GM13976 (cell line): ENCODE results near the gene NWD2.

Source experiments
- DNase-seq: peaks from one replicate; pipeline ENCODE4 v3.0.0; 2012; ENCODE audit warnings: low spot score
- CTCF ChIP-seq: IDR thresholded peaks from 2 replicates; pipeline ENCODE4 v1.5.1; 2012; ENCODE audit warnings: borderline replicate concordance, mild to moderate bottlenecking; ENCODE audit not compliant: insufficient read depth; ENCODE audit errors: extremely low read depth, missing control alignments, control extremely low read depth
- in situ Hi-C: fragments of 300-500 bp; cut with MboI; formaldehyde crosslinking; loops from one replicate; pipeline ENCODE4 v1.12.0; 2022; ENCODE audit warnings: low sequenced_read_pairs, mixed read lengths, inconsistent platforms; ENCODE audit not compliant: unreplicated experiment

Gene NWD2

GRCh38 chr4:37365888-37366287 is 121.3 kb downstream of the NWD2 start:
- no peak for DNase-seq
- in situ Hi-C loops, result no loop called here
- TF ChIP-seq CTCF, result no peak

GRCh38 chr4:37367901-37368300 is 123.4 kb downstream of the NWD2 start:
- in situ Hi-C loops, result no loop called here
- TF ChIP-seq CTCF, result no peak
- no peak for DNase-seq

GRCh38 chr4:37370052-37370451 is 125.5 kb downstream of the NWD2 start:
- in situ Hi-C loops, result no loop called here
- TF ChIP-seq CTCF, result no peak
- DNase-seq, result no peak

GRCh38 chr4:37381040-37381668 is 136.6 kb downstream of the NWD2 start:
- DNase-seq, result no peak
- TF ChIP-seq CTCF, result no peak
- in situ Hi-C loops, result loop anchor here (10.0 kb wide), 1 partner anchor 976 kb away; no protein-coding TSS in a partner anchor

GRCh38 chr4:37383579-37384229 is 139.2 kb downstream of the NWD2 start:
- peak; percentile 52 for TF ChIP-seq CTCF
- in situ Hi-C loops, result loop anchor here (10.0 kb wide), 1 partner anchor 979 kb away; no protein-coding TSS in a partner anchor
- peak; percentile 49 for DNase-seq

GRCh38 chr4:37385424-37385823 is 140.9 kb downstream of the NWD2 start:
- DNase-seq, result no peak
- no peak for TF ChIP-seq CTCF
- in situ Hi-C loops, result loop anchor here (10.0 kb wide), 1 partner anchor 981 kb away; no protein-coding TSS in a partner anchor
